Stimulated activated CD4-positive, alpha-beta T cell treated with anti-CD3 and anti-CD28 coated beads, Interleukin-12 subunit alpha, Interleukin-12 subunit beta, amount 100 ng/mL, for 24 hours (primary cell): ENCODE measurements around the gene ZNF75A.

Source experiments
- DNase-seq, 2 experiments: peaks; one replicate each; pipeline ENCODE4 v3.0.0-alpha.2; 2020; ENCODE audit warnings: low read depth in 2 of 2

Gene ZNF75A

GRCh38 chr16:3289998-3290673 lies 15.2 kb upstream of the ZNF75A start:
- no peak for DNase-seq

GRCh38 chr16:3292604-3293003 lies 12.7 kb upstream of the ZNF75A start:
- no peak for DNase-seq

GRCh38 chr16:3295209-3295608 lies 10.1 kb upstream of the ZNF75A start:
- no peak for DNase-seq

GRCh38 chr16:3295783-3296182 lies 9.5 kb upstream of the ZNF75A start:
- no peak for DNase-seq

GRCh38 chr16:3304370-3304769 lies 927 bp upstream of the ZNF75A start:
- DNase-seq, result no peak

- DNase-seq, result no peak
These were observed 781 bp downstream of the ZNF75A start for GRCh38 chr16:3306078-3306477.

- no peak for DNase-seq
These were observed 6.2 kb downstream of the ZNF75A start for GRCh38 chr16:3311496-3311895.

- DNase-seq, result no peak
These were observed 12.2 kb downstream of the ZNF75A start for GRCh38 chr16:3317315-3317999.

GRCh38 chr16:3321816-3322215 lies 16.5 kb downstream of the ZNF75A start:
- no peak for DNase-seq

GRCh38 chr16:3327514-3327913 lies 22.2 kb downstream of the ZNF75A start:
- DNase-seq, result no peak

- no peak for DNase-seq
These were observed 22.8 kb downstream of the ZNF75A start for GRCh38 chr16:3328104-3328503.

- no peak for DNase-seq
These were observed 23.3 kb downstream of the ZNF75A start for GRCh38 chr16:3328643-3329042.

GRCh38 chr16:3346041-3346440 lies 40.7 kb downstream of the ZNF75A start:
- no peak for DNase-seq

GRCh38 chr16:3347586-3347985 lies 42.3 kb downstream of the ZNF75A start:
- no peak for DNase-seq

- no peak for DNase-seq
These were observed 43.4 kb downstream of the ZNF75A start for GRCh38 chr16:3348547-3349167.

GRCh38 chr16:3349175-3349574 lies 43.9 kb downstream of the ZNF75A start:
- no peak for DNase-seq

GRCh38 chr16:3355589-3355988 lies 50.3 kb downstream of the ZNF75A start, which contains the start of gene OR2C1:
Gene OR2C1 (plus strand): TSS chr16:3355889. CDS start chr16:3355941, 52 bp downstream.
- no peak for DNase-seq

GRCh38 chr16:3356118-3356517 lies 50.8 kb downstream of the ZNF75A start:
- no peak for DNase-seq

- DNase-seq, result no peak
These were observed 53.6 kb downstream of the ZNF75A start for GRCh38 chr16:3358871-3359270.

GRCh38 chr16:3362931-3363330 lies 57.6 kb downstream of the ZNF75A start:
- no peak for DNase-seq

- DNase-seq, result no peak
These were observed 58.5 kb downstream of the ZNF75A start for GRCh38 chr16:3363793-3364192.

GRCh38 chr16:3364774-3365427 lies 59.6 kb downstream of the ZNF75A start:
- DNase-seq, result peak; percentile 76 to 81
